Measurements from ENCODE around the gene CGA. TPM values are rescaled to one million over a fixed set of nuclear protein-coding genes. Genes with fewer than 3 reads are reported as not detected.
"Not testable (repeated sequence)": the region's sequence is repeated elsewhere in the genome, so short reads cannot be mapped to it uniquely, and the experiment has no call there.

CGA gene
- not detected for total RNA-seq
- not detected for polyA plus RNA-seq

- H3K4me3 ChIP-seq (ENCODE audit: low read depth in 1 of 3, low read length in 3 of 3), result no peak within 1 kb of the TSS
- 70% methylated on average over 6 of the region's 6 CpGs for WGBS
- H3K36me3 ChIP-seq (ENCODE audit: control insufficient read depth in 4 of 4, insufficient read depth in 3 of 4, low read depth in 1 of 4, low read length in 3 of 4), result no peaks in the 10 kb centered on the region
- H3K27me3 ChIP-seq (ENCODE audit: control insufficient read depth in 4 of 4, insufficient read depth in 4 of 4, low read length in 3 of 4), result no peaks in the 10 kb centered on the region
- no peaks in the 10 kb centered on the region for H3K9me3 ChIP-seq (ENCODE audit: control insufficient read depth in 4 of 4, low read length in 3 of 4)
- peaks cover 2 to 13% (median 11%) of the 10 kb centered on the region in 4 donors for H3K4me1 ChIP-seq (ENCODE audit: control insufficient read depth in 4 of 4, insufficient read depth in 4 of 4, low read length in 3 of 4)
- DNase-seq (ENCODE audit: low spot score), result no peak
- TF ChIP-seq TAF1 (conservative IDR thresholded peaks at IDR 0.05) (no peak), GABPA (IDR thresholded peaks at IDR 0.05 in 1 of 2, conservative IDR thresholded peaks at IDR 0.05 in 1 of 2) (no peak), FOXA2 (IDR thresholded peaks at IDR 0.05) (no peak), YY1 (IDR thresholded peaks at IDR 0.05) (no peak), JUND (IDR thresholded peaks at IDR 0.05) (no peak), HNF4A (conservative IDR thresholded peaks at IDR 0.05) (no peak), EGR1 (IDR thresholded peaks at IDR 0.05; ENCODE audit: low read depth in 2 of 2) (no peak), RAD21 (IDR thresholded peaks at IDR 0.05) (no peak), CTCF (IDR thresholded peaks at IDR 0.05; ENCODE audit: low read depth, low read length, missing input control) (no peak), SP1 (IDR thresholded peaks at IDR 0.05) (no peak), HNF4G (IDR thresholded peaks at IDR 0.05) (no peak), NR2F2 (IDR thresholded peaks at IDR 0.05) (no peak), RXRA (IDR thresholded peaks at IDR 0.05) (no peak), FOXA1 (IDR thresholded peaks at IDR 0.05) (no peak)
- TF ChIP-seq, protein P1, sequence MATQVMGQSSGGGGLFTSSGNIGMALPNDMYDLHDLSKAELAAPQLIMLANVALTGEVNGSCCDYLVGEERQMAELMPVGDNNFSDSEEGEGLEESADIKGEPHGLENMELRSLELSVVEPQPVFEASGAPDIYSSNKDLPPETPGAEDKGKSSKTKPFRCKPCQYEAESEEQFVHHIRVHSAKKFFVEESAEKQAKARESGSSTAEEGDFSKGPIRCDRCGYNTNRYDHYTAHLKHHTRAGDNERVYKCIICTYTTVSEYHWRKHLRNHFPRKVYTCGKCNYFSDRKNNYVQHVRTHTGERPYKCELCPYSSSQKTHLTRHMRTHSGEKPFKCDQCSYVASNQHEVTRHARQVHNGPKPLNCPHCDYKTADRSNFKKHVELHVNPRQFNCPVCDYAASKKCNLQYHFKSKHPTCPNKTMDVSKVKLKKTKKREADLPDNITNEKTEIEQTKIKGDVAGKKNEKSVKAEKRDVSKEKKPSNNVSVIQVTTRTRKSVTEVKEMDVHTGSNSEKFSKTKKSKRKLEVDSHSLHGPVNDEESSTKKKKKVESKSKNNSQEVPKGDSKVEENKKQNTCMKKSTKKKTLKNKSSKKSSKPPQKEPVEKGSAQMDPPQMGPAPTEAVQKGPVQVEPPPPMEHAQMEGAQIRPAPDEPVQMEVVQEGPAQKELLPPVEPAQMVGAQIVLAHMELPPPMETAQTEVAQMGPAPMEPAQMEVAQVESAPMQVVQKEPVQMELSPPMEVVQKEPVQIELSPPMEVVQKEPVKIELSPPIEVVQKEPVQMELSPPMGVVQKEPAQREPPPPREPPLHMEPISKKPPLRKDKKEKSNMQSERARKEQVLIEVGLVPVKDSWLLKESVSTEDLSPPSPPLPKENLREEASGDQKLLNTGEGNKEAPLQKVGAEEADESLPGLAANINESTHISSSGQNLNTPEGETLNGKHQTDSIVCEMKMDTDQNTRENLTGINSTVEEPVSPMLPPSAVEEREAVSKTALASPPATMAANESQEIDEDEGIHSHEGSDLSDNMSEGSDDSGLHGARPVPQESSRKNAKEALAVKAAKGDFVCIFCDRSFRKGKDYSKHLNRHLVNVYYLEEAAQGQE (IDR thresholded peaks at IDR 0.05), result no peak
- TF ChIP-seq, protein P2, sequence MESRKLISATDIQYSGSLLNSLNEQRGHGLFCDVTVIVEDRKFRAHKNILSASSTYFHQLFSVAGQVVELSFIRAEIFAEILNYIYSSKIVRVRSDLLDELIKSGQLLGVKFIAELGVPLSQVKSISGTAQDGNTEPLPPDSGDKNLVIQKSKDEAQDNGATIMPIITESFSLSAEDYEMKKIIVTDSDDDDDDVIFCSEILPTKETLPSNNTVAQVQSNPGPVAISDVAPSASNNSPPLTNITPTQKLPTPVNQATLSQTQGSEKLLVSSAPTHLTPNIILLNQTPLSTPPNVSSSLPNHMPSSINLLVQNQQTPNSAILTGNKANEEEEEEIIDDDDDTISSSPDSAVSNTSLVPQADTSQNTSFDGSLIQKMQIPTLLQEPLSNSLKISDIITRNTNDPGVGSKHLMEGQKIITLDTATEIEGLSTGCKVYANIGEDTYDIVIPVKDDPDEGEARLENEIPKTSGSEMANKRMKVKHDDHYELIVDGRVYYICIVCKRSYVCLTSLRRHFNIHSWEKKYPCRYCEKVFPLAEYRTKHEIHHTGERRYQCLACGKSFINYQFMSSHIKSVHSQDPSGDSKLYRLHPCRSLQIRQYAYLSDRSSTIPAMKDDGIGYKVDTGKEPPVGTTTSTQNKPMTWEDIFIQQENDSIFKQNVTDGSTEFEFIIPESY (IDR thresholded peaks at IDR 0.05), result no peak
- TF ChIP-seq, protein P3, sequence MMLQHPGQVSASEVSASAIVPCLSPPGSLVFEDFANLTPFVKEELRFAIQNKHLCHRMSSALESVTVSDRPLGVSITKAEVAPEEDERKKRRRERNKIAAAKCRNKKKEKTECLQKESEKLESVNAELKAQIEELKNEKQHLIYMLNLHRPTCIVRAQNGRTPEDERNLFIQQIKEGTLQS (IDR thresholded peaks at IDR 0.05), result no peak
- TF ChIP-seq, protein P4, sequence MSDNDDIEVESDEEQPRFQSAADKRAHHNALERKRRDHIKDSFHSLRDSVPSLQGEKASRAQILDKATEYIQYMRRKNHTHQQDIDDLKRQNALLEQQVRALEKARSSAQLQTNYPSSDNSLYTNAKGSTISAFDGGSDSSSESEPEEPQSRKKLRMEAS (IDR thresholded peaks at IDR 0.05), result no peak
- no peak within 1 kb of the TSS for H3K9ac ChIP-seq (ENCODE audit: low read depth in 1 of 2, low read length in 2 of 2)
- no peak within 1 kb of the TSS for H3K27ac ChIP-seq (ENCODE audit: low read depth in 1 of 2, low read length in 2 of 2)
Measured at GRCh38 chr6:87095087-87095509, at the start of gene CGA. Gene CGA, minus strand, starts transcription at chr6:87095106. Its CDS starts 6,906 bp downstream, at chr6:87088200.

DNA sequence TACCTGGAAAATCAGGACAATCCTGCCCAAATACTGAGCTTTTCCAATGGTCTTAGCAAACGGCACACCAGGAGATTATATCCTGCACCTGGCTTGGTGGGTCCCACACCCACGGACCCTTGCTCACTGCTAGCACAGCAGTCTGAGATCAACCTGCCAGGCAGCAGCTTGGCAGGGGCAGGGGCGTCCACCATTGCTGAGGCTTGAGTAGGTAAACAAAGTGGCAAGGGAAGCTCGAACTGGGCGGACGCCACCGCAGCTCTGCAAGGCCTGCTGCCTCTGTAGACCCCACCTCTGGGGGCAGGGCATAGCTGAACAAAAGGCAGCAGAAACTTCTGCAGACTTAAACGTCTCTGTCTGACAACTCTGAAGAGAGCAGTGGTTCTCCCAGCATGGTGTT is 45.0 kb upstream of the CGA start:
- not testable (repeated sequence) for H3K4me3 ChIP-seq (ENCODE audit: low read depth in 1 of 3, low read length in 3 of 3); H3K36me3 ChIP-seq (ENCODE audit: control insufficient read depth in 4 of 4, insufficient read depth in 3 of 4, low read depth in 1 of 4, low read length in 3 of 4); H3K27me3 ChIP-seq (ENCODE audit: control insufficient read depth in 4 of 4, insufficient read depth in 4 of 4, low read length in 3 of 4); DNase-seq (ENCODE audit: low spot score); H3K9me3 ChIP-seq (ENCODE audit: control insufficient read depth in 4 of 4, low read length in 3 of 4); H3K9ac ChIP-seq (ENCODE audit: low read depth in 1 of 2, low read length in 2 of 2); H3K27ac ChIP-seq (ENCODE audit: low read depth in 1 of 2, low read length in 2 of 2); H3K4me1 ChIP-seq (ENCODE audit: control insufficient read depth in 4 of 4, insufficient read depth in 4 of 4, low read length in 3 of 4)
- 88% methylated on average over 8 of the region's 8 CpGs for WGBS

All from liver (tissue), 9 donors.